Posterior vena cava (tissue), 2 donors: ENCODE measurements around the gene SMU1. TPM values are rescaled to one million over a fixed set of nuclear protein-coding genes. Genes with fewer than 3 reads are reported as not detected.
"Not testable (repeated sequence)": the region's sequence is repeated elsewhere in the genome, so short reads cannot be mapped to it uniquely, and the experiment has no call there.

Experiments used
- DNase-seq: peaks from one replicate; pipeline ENCODE4 v3.0.0-alpha.2; 2020; ENCODE audit warnings: low spot score
- intact Hi-C, 2 donors: fragments of 100-400 bp; cut with DNase I; formaldehyde crosslinking; loops; one replicate each; pipeline versions ENCODE4 v1.14.1 to v1.14.2; 2022 to 2023
- total RNA-seq, 2 donors: library from RNA; stranded (reverse); fragmentation: NEBNext Ultra II Directional; extraction: Animal tissue kit (Norgen Biotek cat#: 25700); gene quantifications; one replicate each; pipeline ENCODE4 v1.2.1, GENCODE V29; 2021
- donor health status: DM: yes; HTN: yes; CAD: no.
- donor health status: DM: yes; HTN: yes; CAD: no.

The SMU1 gene
- total RNA-seq, 2 donors from 2014 or later, result 15.8 to 16.8 TPM

DNA sequence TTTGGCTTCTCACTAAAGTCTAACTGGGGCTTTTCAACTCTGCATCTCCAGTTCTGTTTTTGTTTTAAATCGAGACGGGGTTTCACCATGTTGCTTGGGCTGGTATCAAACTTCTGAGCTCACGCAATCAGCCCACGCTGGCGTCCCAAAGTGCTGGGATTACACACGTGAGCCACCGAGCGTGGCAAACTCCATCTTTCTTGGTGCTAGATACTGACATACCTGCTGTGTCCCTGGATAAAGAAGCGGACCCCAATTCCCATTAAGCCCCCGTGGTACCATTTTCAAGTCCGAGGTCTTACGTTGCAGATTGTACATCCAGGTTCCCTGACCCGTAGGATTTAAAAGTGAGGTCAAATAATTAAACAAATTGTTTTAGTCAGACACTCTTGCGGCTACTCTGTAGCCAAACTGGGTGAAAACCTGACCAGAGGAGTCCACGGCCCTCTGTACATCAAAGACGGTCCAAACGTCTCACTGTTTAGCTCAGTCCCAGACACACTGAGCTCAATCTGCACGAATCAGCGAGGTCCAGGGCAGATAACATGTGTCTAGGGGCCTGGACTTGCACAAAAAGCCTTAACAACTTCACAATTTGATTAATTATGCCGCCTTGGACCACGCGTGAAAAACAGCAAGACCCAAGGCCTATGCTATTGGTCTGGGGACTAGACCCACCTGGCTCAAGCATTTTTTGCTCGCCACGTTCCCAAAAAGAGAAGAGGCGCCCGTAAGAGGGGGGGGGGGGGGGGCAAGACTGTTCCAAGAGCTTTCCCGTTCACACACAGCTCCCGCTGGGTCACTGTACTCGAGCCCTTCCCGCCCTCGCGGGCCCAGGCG lies 52.1 kb downstream of the SMU1 start:
- DNase-seq, result no peak
- intact Hi-C loops, result no loop called here

DNA sequence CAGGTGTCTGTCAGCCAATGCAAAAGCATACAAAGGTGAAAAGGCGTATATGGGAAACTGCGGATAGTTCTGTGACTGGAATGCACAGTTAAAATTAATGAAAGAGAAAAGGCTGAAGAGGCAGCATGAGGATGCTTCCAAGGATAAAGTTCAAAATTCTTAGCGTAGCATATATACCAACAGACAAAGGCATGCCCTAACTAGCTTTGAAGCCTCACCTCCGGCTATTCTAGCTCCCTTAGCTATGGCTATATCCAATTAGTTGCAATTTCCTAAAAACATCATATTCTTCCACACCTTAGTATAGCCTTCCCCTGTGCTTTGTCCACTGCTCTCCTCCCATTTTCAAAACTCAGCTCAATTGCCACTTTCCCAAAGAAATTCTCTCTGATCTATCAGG lies 52.8 kb downstream of the SMU1 start:
- DNase-seq, result no peak
- intact Hi-C loops, result no loop called here

DNA sequence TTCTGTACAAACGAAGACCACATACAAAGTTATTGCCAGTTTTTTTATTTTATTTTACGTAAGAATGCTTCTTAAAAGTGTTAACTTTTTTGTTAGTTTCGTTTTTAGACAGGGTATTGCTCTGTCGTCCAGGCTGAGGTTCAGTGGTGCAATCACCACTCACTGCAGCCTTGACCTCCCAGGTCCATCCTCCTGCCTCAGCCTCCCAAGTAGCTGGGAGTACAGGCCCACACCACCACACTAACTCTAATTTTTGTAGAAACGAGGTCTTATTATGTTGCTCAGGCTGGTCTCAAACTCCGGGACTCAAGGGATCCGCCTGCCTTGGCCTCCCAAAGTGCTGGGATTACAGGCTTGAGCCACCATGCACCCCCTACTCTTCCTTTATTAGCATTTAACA lies 53.7 kb downstream of the SMU1 start:
- intact Hi-C loops, result no loop called here
- no peak for DNase-seq

DNA sequence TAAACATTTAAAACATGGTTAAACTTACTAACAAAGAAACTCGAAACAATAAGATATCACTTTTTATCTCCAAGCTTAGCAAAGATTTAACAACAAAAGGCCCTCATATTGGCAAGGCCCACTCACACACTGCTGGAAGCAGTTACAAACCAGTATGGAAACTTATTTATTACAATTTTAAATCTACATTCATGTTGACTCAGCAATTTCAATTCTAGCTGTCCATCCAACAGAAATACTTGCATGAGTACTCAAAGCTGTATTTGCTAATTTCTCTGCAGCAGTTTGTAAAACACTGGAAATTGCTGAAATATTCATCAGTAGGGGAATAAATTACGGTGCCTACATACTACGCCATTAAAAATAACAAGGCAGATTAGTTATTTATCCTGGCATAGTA lies 54.2 kb downstream of the SMU1 start:
- intact Hi-C loops, result no loop called here
- DNase-seq, result no peak

DNA sequence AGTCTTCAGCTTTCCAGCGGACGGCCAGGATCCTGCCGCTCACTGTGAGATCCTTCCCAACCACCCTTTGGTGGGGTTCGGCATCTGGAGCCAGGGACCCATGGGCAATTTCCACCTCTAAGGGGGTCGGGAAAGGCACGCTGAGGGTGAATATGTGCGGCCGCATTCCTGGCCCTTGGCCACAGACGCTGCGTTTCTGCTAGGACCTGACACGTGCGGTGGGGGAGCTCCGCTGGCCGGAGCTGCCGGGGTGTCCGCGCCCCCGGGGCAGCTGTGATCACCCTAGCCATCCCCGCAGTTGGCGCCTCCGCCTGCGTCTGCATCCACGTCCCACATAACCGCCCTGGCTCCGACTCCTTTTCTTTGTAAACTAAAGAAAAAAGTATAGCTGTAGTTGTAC lies 56.7 kb downstream of the SMU1 start:
- no peak for DNase-seq
- intact Hi-C loops, result no loop called here

DNA sequence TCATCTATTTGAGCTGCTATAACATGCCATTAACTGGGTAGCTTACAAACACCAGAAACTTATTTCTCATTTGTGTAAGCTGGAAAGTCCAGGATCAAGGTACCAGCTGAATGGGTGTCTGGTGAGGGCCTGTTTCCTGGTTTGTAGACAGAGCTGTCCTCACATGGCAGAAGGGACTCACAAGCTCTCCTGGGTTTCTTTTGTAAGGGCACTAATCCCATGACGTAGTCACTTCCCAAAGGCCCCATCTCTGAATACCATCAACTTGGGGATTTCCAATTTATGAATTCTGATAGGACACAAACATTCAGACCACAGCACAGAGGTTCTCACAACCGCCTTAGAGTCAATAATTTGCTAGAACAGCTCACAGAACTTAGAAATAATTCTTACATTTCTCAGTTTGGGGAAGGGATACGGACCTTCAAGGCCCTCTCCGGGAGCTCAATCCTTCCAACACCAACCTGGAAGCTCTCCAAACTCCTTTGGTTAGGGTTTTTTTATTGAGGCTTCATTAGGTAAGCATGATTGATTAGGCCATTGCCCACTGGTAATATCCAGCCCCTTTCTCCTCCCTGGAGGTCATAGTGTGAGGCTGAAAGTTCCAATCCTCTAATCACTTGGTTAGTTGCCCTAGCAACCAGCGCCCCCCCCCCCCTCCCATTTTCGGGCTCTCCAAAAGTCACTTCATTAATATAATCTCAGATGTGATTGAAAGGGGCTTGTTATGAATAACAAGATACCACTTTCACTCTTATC lies 59.0 kb downstream of the SMU1 start:
- intact Hi-C loops, result no loop called here
- no peak for DNase-seq

DNA sequence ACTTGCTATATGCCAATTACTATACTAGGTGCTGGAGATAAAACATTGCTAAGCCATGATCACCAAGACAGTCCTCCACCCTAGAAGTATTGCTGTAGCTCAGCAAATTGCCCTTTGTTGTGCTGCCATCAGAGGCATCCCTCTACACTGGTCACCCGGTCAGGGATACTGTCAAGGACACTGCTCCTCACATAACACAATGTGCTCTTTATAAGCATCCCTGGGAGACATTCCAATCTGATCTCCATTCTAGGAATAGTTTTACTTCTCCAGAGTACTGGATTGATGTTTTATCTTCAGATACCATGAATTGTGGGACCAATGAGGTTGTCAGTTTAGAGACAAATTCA lies 61.8 kb downstream of the SMU1 start:
- no peak for DNase-seq
- intact Hi-C loops, result no loop called here

DNA sequence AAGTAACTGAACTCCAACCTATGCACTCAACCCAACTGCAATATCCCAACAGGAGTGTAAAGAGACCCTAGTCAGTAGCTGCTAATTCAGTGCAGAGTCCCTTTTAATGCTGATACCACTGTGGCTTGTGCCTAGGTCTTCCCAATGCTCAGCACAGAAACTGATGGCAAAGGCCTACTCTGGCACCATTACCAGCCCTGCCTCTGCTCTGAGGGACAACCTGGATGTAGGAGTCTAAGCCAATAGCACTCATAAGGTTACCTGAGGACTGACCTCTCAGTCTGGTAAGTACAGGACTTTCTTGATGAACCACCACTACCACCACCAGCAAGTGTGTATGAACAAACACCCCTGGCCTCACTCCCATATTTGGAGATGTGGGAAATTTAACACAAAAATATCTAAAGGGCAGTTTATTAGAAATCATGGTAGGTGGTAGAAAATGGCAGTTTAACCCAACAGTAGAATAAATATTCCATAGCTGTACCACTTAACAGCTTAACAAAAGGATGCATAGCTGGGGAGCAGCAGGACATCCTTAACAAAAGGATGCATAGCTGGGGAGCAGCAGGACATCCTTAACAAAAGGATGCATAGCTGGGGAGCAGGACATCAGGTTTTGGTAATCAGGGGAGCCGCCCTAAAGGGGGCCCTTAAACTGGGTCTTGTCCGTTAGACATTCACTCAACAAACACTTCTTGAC lies 62.4 kb downstream of the SMU1 start:
- DNase-seq, result no peak
- intact Hi-C loops, result no loop called here

DNA sequence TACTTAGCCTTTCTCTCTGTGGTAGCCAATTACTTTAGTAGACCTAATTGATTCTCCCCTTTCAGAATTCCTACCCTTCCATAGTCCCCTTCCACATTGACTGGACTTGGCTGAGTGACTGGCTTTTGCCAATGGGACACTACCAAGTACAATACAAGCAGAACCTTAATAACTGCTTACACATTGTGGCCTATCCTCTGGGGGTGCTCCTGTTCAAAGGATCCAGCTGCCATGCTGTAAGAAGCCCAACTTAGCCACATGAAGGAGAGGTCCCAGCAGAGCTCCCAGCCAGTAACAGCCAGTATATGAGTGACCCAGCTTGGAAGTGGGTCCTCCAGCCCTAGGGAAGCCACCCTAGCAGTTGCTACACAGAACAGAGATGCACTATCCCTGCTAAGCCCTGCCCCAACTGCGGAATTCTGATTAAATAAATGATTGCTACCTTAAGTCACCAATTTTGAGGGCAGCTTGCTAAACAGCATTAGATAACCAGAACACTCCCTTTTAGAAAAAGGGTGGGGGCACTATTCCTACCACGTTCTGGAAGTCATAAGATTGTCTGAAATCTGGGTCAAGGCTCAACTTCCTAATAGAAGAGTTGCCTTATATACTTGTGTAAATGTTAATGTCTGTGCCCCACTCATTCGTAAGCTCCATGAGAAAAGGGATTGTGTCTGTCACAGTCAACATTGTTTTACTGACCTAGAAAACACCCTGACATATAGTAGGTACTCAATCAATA lies 64.0 kb downstream of the SMU1 start:
- intact Hi-C loops, result no loop called here
- DNase-seq, result no peak

DNA sequence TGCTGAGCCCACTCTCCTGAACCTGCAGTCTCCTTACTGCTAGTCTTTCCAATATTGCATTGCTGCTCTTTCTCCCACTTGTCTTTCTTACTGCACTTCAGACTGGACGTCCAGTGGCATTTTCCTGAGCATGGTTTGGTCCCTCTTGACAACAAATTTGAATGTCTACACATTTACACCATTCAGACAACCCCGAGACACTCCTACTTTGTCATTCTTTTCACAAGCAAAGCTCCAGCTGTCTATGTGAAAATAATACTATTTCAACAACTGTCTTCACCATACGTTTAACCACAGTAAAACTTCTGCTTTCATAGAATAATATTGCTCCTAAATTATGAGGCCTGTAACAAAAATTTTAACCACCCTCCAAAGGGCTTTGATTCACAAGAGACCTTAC lies 64.6 kb downstream of the SMU1 start:
- intact Hi-C loops, result no loop called here

DNA sequence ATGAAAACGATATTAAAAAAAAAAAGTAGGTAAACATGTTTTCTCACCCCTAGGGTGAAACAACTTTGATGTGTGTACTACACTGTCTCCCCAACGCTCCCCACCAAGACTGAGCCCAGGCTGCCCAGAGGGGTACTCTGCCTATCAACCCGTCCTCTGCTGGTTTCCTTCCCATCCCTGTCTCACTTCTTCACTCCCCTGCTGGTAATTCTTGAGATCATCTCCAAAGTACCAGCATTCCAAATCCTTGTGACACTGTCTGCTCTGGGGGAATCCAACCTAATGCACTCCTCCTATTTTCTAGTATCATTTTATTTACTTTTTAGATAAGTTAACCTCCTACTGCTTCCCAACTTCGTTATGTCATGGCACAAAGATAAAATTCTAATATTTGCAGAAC lies 68.7 kb downstream of the SMU1 start:
- DNase-seq, result no peak

More for the DNA sequence above, 64.6 kb downstream of the SMU1 start:
- DNase-seq, result no peak

DNA sequence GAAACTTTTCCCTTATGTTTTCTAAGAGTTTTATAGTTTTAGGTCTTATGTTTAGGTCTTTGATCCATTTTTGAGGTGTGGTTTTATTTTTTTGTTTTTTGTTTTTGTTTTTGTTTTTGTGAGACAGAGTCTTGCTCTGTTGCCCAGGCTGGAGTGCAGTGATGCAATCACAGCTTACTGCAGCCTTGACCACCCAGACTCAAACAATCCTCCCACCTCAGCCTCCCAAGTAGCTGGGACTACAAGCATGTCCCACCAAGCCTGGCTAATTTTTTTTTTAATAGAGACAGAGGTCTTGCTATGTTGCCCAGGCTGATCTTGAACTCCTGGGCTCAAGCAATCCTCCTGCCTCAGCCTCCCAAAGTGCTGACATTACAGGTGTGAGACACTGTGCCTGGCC lies 71.1 kb downstream of the SMU1 start:
- intact Hi-C loops, DNase-seq: not testable (repeated sequence)

More for the DNA sequence above, 68.7 kb downstream of the SMU1 start:
- intact Hi-C loops, result no loop called here

DNA sequence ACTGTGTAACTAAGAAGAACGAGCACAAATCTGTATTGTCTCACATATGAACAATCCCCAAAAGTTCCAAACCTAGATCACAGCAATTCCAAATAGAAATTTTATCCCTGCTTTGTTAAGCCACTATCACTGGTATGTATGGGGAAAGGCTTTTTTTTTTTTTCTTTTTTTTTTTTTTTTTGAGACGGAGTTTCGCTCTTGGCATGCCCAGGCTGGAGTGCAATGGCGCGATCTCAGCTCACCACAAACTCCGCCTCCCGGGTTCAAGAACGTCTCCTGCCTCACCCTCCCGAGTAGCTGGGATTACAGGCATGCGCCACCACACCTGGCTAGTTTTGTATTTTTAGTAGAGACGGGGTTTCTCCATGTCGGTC lies 75.8 kb downstream of the SMU1 start:
- intact Hi-C loops, result not testable (repeated sequence)

DNA sequence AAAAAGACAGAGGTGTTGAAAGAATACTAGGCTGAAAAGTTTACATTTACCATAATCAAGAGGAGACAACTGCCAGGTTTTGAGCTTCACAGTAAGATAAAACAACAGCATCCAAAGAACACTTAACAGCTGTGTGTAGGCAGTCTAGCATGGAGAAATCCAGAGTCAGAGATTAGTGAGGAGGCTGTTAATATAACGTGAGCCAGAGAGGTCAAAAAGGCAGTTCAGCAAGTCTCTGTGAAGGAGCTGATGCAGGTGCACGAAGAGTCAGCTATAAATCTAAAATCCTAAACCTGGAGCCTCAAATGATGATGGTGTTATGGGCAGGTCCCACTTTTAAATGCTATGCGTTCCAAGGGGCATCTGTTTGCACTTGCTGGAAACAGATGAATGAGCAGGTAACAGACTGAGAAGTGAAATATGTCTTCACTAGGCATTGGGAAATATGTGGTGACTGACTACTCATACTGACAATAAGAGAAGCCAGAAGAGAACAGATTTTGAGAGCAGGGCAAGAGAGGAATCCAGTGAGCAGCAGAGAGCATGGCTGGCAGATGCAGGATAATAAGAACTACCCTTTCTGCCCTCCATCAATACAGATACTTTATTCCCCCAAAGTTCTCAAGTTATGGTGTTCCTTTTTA lies 83.8 kb downstream of the SMU1 start:
- intact Hi-C loops, result no loop called here
- DNase-seq, result no peak

More for the DNA sequence above, 75.8 kb downstream of the SMU1 start:
- not testable (repeated sequence) for DNase-seq

DNA sequence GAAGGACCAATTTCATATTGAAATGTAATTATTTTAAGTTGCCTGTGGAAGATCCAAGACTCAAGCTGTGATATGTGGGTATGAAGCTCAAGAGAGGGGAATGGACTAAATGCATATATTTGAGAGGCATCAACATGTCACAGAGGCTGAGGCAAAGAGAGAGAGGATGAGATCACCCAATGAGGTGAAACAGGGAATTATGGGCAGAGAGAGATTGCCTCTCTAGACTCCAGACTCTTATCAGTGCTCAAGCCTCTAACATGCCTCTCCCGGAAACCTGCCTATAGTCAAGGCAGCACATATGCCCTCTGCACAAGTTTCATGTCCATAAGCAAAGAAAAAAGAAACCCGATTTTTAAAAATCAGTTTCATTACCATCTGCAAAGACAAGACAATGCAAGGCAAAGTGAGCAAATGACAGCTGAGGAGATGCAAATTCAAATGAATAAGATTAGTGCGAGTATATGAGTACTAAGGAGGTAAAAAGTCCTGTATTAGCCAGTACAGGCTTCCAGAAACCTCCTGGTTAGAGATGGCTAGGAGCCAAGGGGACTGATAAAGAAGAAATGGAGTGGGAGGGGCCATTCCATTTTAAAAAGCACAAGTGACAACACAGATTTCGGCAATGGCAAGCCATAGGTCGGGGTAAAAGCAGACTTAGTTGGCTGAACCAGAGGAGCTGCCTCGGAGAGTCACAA lies 84.4 kb downstream of the SMU1 start:
- intact Hi-C loops, result no loop called here
- DNase-seq, result no peak
